B cell (primary cell): Measurements from ENCODE around the gene ZIC5.

ENCODE experiments used
- CTCF ChIP-seq: fragments of 200-600 bp; IDR thresholded peaks from one replicate; pipeline ENCODE4 v1.8.0; 2022; ENCODE audit warnings: antibody characterized with exemption, mild to moderate bottlenecking
- EZH2 ChIP-seq: IDR thresholded peaks from 2 replicates; pipeline ENCODE4 v1.6.1; 2012; ENCODE audit warnings: borderline replicate concordance, low read depth, mild to moderate bottlenecking, moderate library complexity, low read length; ENCODE audit not compliant: insufficient read depth, poor library complexity, severe bottlenecking

- TF ChIP-seq CTCF (no peak), EZH2 (no peak)
Observed at GRCh38 chr13:99929866-99930265, 41.7 kb downstream of the ZIC5 start.
